ENCODE data around the gene TWSG1. TPM values are rescaled to one million over a fixed set of nuclear protein-coding genes. Genes with fewer than 3 reads are reported as not detected.
"Not testable (repeated sequence)": the region's sequence is repeated elsewhere in the genome, so short reads cannot be mapped to it uniquely, and the experiment has no call there.

Gene TWSG1
- total and polyA plus RNA-seq, 11 donors, result 6.9 to 18.0 (median 13.3) TPM

DNA sequence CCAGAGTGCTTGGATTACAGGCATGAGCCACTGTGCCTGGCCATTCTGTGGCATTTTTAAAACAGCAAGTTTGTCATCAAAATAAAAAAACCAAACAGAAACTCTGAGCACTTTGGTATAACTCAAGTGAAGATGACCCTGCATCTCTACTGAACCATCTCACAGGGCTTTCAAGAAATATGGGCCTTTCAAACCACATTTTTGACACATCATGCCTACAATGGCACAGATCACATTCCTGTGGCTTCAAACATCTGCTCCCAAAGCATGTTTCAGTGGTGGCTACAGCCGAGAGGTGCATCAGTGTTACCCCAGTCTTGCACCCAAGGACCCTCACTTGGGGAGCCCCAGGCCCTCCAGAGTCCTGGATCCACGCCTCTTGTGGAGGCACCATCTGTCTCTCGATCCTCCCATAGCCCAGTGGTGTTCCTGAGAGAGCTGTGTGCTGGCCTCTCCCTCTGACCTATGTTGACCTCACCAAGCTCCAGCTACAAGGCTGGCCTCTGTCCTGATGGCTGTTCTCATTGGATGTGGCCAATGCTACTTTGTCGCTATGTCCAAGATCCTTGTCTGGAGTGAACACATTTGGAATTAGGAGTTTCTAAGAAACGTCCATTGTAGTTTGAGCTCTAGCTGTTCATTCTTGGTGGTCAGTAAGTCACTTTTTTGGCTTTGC lies 85.5 kb downstream of the TWSG1 start:
- intact Hi-C loops (cut with DNase I), result no loop called here
- no peaks in the 10 kb centered on the region for H3K36me3 ChIP-seq
- H3K4me3 ChIP-seq, result no peak overlapping the region
- ATAC-seq (no peak), DNase-seq (no peak)
- H3K27ac ChIP-seq, result no peak overlapping the region
- TF ChIP-seq POLR2A (IDR thresholded peaks at IDR 0.05) (no peak), CTCF (IDR thresholded peaks at IDR 0.05) (no peak)
- WGBS, 4 donors, result 68 to 84% (median 78%) methylated on average over 5 of the region's 5 CpGs
- peaks cover 0 to 13% (median 7%) of the 10 kb centered on the region in 12 donors for H3K4me1 ChIP-seq
- no peaks in the 10 kb centered on the region for H3K9me3 ChIP-seq
- H3K27me3 ChIP-seq, result no peaks in the 10 kb centered on the region

DNA sequence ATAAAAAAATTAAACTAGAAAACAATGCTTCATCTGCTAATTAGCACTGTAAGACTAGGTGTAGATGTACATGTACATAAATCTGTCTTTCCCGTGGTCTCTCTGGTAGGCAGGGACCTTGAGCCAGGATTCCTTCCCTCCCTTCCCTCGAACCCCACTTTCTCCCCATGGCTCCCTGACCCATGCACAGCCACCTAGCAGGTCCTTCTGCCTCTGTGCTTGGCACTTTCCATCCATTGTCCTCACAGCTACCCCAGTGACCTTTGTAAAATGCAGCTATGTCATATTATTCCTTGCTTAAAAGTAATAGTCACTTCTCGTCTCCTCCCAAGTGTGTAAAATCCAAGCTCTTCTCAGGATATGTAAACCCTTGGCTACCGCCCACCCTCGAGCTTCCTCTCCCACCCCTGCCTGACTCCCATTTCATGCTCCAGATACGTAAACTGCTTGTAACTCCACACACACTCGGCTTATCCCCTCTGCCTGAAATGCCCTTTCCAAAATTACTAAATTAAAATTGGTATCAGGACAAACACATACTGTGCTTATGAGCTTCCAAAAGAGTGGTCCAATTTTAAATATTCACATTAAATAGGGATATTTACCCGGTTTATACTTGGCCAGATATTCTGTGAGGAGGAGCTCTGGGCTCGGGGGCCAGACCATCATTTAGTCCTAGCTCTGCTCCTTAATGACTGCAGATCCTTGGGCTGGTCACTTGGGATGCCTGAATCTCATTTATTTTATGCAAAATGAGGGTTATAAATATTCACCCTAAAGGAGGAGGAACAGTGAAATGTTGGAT lies 86.7 kb downstream of the TWSG1 start:
- ATAC-seq (no peak), DNase-seq (no peak)
- no peak overlapping the region for H3K27ac ChIP-seq
- no peak overlapping the region for H3K4me3 ChIP-seq
- TF ChIP-seq CTCF (IDR thresholded peaks at IDR 0.05), result no peak
- no peak for TF ChIP-seq POLR2A (IDR thresholded peaks at IDR 0.05)
- H3K4me1 ChIP-seq, result peaks cover 0 to 13% (median 7%) of the 10 kb centered on the region in 12 donors
- no peaks in the 10 kb centered on the region for H3K27me3 ChIP-seq
- H3K9me3 ChIP-seq, result no peaks in the 10 kb centered on the region
- WGBS, 4 donors, result 75 to 83% (median 78%) methylated on average over 9 of the region's 9 CpGs
- intact Hi-C loops (cut with DNase I), result no loop called here
- no peaks in the 10 kb centered on the region for H3K36me3 ChIP-seq

DNA sequence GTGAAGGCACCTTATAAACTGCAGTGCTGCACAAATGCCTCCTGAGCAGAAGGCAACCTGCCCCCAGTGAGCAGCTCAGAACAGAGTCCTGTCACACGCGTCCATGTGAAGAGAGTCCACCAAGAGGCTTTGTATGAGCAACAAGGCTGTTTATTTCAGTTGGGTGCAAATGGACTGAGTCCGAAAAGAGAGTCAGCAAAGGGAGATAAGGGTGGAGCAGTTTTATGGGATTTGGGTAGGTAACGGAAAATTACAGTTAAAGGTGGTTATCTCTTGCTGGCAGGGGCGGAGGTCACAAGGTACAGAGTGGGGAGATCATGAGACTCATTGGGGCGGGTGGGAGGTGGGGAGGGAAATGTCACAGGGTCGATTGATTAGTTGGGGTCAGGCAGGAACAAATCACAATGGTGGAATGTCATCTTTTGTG lies 87.3 kb downstream of the TWSG1 start:
- ATAC-seq (no peak), DNase-seq (no peak)
- Histone ChIP-seq H3K27me3 (no peaks in the 10 kb centered on the region), H3K36me3 (no peaks in the 10 kb centered on the region), H3K4me3 (no peak overlapping the region), H3K4me1 (peaks cover 0 to 9% (median 5%) of the 10 kb centered on the region in 12 donors), H3K27ac (no peak overlapping the region), H3K9me3 (no peaks in the 10 kb centered on the region)
- 89 to 92% (median 91%) methylated on average over 7 of the region's 7 CpGs for WGBS, 4 donors
- TF ChIP-seq CTCF (IDR thresholded peaks at IDR 0.05), result no peak
- no peak for TF ChIP-seq POLR2A (IDR thresholded peaks at IDR 0.05)
- intact Hi-C loops (cut with DNase I), result no loop called here

DNA sequence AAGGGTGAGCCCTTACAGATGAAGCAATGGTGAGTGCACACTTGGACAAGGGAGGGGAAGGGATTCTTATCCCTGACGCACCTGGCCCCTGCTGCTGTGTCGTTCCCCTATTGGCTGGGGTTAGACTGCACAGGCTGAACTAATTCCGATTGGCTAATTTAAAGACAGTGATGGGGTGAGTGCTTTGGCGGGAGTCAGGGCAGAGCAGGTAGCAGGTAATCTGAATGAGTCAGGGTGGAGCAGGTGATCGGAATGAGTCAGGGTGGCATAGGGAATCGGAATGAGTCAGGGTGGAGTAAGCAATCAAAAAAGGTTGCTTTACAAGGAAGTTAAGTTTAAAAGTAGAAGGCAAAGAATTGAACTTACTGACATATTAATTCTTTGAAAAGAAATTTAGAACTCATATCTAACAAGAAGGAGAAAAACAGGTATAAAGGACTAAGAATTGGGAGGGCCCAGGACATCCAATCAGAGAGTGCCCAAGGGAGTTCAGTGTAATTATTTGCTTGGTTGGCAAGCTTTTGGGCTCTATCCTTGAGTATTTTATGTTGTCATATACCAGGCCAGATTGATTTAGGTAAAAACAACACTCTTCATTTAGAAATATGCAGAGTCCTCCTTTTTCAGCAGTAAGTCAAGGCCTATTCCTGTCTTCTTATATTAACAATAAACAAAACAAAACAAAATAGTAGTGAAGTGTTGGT lies 88.4 kb downstream of the TWSG1 start:
- WGBS, 4 donors, result 96 to 98% (median 97%) methylated on average over 6 of the region's 6 CpGs
- intact Hi-C loops (cut with DNase I), result no loop called here

DNA sequence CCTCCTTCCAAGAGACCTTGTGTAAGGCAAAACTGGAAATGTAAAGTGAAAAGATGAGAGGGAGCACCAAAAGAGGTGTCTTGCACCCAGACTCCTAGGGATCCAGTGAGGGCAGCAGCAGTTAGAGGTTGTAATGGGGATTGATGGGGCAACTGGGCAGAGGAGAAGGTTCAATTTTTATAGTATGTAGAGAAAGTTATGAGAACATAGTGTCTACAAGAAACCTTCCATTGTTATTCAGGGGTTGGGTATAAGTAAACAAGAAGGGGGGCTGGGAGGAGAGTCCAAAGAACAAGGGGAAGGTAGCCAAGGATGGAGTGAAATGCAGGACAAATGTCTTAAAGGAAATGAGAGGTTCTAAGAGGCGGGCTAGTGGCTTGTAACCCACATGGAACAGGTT lies 89.1 kb downstream of the TWSG1 start:
- H3K4me3 ChIP-seq; DNase-seq; H3K9me3 ChIP-seq; H3K27ac ChIP-seq; ATAC-seq; H3K36me3 ChIP-seq; H3K4me1 ChIP-seq; H3K27me3 ChIP-seq; intact Hi-C loops (cut with DNase I): not testable (repeated sequence)
- 93 to 96% (median 96%) methylated on average over 1 of the region's 1 CpG for WGBS, 4 donors

More for the DNA sequence above, 88.4 kb downstream of the TWSG1 start:
- DNase-seq (no peak), ATAC-seq (no peak)
- Histone ChIP-seq H3K9me3 (no peaks in the 10 kb centered on the region), H3K4me1 (no peaks in the 10 kb centered on the region), H3K36me3 (no peaks in the 10 kb centered on the region), H3K27me3 (no peaks in the 10 kb centered on the region), H3K27ac (no peak overlapping the region), H3K4me3 (no peak overlapping the region)
- TF ChIP-seq POLR2A (IDR thresholded peaks at IDR 0.05), result no peak
- no peak for TF ChIP-seq CTCF (IDR thresholded peaks at IDR 0.05)

DNA sequence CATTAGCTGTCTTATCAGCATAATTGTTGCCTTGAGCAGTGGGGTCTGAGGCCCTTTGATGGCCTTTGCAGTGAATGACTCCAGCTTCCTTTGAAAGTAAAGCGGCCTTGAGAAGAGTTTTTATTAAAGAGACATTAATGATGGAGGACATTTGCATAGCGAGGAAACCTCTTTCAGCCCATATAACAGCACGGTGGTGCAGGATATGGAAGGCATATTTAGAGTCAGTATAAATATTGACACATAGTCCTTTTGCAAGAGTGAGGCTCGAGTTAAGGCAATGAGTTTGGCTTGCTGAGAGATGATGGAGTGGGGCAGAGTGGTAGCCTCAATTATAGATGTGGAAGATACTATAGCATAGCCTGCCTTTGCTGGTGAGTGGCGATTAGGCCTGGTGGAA lies 89.7 kb downstream of the TWSG1 start:
- H3K27me3 ChIP-seq; H3K4me3 ChIP-seq; H3K4me1 ChIP-seq; H3K9me3 ChIP-seq; DNase-seq; H3K36me3 ChIP-seq; ATAC-seq; H3K27ac ChIP-seq; intact Hi-C loops (cut with DNase I): not testable (repeated sequence)
- WGBS, 4 donors, result 82 to 92% (median 88%) methylated on average over 5 of the region's 5 CpGs

Data from heart left ventricle (tissue), 16 donors.